Measurements from ENCODE around the gene SRP14.
"Not testable (repeated sequence)": the region's sequence is repeated elsewhere in the genome, so short reads cannot be mapped to it uniquely, and the experiment has no call there.

Gene SRP14

GRCh38 chr15:40050788-40051470, 11.9 kb upstream of the SRP14 start:
- no peak for DNase-seq (ENCODE audit: low read depth, low spot score)

- DNase-seq (ENCODE audit: low read depth, low spot score), result no peak
These were observed 10.0 kb upstream of the SRP14 start for GRCh38 chr15:40048926-40049475.

DNA sequence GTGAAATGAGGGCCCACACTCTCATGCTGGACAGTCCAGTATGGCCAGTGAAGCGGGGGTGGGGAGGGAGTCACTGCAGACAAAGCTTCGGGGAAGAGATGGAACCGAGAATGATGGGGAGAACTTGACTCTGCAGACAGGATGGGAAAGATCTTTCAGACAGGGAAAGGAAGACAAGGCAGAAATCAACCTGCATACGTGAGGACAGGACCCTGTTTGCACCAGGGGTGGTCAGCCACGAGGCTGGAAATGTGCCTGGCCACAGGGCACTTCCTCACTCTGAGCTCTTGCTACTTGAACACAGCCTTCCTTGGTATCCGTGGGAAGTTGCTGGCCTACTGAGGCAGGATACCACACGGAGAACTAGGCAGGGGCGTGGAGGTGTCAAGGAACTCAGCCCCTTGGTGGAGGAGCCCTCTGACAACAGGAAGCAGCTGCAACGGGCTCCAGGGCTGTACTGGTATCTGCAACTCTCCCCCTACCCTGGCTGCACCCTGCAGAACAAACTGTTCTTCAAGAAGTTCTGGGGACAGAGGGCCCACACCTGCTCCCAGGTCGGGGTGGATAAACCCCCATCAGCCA, 9.3 kb upstream of the SRP14 start:
- DNase-seq (ENCODE audit: low read depth, low spot score), result no peak

DNA sequence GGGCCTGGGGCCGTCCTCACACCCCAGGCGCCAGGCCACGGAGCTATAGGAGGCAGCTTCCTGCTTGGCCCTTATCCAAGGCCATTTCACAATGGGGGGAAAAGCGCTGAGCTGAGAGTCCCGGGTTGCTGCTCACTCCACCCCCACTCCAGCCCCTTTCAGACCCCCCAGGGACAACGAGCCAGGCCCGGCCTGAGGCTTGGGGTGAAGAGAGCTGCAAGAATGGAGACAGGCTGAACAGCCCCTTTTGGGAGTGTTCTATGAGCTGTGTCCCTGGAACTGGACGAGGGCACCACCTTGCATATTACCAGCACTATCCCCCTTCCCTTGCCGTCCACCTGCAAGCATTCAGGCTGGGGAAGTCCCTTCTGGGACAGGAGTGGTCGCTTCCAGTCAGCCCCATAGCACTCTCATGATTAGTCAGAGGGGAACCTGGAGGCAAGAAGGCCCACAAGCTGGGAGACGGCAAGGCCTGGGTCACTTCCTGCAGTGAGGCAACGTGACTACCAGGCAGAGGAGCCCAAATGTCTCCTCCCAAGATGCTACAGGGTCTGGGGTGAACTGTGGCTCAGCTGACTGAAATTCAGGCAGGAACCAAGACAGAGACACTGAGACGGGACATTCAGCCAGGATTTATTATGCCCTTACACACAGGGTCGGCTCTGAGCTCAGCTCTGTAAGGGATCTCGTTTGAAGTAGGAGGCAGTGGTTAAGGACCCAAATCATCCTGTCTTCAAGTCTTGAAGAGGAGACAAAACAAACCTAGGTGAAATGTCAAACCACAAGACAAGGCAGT, 8.6 kb upstream of the SRP14 start:
- no peak for DNase-seq (ENCODE audit: low read depth, low spot score)

DNA sequence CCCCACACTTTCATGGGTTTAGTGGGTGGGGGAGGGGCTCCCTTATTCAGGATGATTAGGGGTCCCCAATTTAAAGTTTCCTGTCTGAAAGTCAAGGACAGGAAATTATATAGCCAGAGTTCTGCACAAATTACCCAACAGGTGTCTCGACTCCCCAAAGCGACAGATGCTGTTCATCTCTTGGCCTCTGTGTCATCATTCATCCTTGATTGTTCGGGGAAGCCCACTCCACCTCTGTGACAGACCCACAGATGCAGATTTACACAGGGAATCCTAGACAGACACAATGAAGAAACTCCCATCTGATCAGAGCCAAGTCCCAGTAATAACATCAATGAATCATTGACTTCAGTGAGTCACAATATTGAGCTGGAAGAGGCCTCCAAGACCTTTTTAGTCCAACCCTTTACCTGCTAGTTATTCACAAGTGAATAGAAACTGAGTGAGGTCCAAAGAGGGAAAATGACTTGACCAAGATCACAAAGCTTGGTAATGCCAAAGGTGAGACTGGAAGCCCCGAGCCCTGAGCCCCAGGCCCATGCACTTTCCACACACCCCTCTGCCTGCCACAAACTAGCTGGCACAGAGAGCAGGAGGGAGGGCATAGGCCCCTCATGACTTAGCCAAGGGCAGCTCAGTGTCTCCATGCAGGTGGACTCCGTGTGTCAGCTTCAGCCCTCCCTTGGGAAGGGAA, 7.9 kb upstream of the SRP14 start:
- no peak for DNase-seq (ENCODE audit: low read depth, low spot score)

DNA sequence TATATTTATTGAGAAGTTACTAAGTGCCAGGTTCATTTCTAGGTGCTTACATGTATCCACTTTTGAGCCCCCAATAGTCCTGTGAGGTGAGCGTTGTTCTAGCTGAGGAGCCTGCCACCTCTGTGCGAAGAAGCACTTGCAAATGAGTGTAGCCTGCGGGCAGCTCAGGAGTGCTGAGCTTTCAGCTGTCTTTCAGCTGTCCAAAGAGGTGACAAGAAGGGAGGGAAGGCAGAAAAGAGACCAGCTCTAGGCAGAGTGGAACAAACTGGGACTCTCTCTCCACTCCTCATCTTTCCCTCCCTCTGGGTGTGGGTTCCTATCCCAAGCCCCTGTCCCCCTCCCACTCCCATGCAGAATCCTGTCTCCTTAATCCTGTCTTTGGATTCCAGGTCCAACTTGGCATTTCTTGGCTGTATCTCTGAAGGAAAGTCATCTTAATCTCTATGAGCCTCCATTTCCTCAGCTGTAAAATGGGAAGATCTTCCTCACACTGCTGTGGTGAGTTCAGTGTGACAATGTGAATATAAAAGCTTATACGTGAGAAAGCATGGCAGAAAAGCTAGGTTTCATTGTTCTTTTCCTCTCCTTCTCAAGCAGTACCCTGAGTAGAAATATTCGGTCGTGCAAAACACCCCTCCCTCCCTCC, 6.7 kb upstream of the SRP14 start:
- DNase-seq (ENCODE audit: low read depth, low spot score), result no peak

DNA sequence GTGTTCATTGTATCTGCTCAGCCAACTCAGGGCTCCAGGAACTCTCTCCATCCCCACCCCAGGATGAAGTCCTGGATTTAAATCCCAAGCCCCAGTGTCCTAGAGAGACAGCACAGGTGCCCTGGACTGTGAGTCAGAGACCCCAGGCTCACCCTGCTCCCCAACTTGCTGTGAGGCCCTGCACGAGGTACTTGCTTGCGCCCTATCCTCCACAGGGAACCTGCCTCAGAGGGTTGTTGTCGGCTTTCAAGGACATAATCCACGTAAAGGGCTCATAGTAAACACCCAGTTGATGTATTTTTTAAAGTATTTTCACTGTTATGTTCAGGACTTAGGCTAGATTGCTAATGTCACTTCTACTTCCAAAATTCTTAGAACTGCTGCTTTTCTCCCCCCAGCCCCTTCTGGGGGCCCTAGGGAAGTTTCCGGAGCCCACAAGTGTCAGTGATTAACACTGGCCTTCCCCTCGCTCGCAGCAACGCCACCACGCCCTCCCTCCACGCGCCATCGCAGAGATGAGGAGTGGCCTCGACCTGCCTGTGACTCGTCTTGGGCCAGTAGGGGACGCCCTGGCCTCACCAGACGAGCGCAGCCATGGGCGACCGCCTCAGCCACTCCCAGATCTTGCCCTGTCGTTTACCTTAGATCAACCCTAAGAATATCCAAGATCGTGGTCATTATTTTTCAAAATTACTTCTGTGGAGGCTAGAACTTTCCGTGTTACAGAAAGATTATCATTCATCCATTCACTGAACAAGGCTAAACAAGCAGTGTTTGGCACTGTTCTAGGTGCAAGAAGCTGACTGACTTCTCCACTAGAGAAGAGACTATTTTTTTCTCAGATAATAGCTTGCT, 6.0 kb upstream of the SRP14 start:
- peak; percentile 77 for DNase-seq (ENCODE audit: low read depth, low spot score)

DNA sequence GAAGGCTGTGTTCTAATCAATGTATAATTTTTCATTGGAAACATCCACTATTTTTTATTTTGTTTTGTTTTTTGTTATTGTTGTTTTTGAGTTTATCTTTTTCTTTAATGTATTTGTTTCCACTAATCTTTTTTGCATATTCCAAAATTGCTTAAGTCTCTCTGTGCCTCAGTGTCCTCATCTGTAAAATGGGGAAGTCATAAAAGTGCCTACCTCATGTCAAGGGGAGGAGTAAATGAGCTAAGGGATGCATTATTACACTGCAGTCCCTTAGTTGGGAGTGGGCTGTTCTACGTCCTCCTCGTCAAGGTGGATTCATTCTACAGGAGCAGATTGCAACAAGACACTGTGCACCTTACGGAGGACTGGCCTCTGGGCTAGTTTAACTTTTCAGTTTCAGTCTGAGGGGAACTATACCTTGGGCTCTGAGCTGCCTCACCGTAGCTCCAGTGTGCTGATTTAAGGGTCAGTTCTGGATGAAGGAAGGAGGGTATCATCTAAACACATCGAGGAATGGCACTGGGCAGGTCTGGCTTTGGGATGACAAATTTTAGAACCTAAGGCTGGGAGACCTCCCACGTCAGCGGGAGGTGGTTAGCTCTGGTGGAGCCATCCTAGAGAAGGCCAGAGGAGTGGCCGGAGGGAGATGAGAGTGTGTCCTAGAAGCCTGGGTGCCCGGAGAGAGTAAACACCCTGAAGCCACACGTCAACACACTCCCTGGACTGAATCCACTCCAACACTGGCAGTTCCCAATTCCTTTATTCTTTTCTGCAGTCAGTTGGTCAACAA, 5.1 kb upstream of the SRP14 start:
- no peak for DNase-seq (ENCODE audit: low read depth, low spot score)

- no peak for DNase-seq (ENCODE audit: low read depth, low spot score)
These were observed 3.9 kb upstream of the SRP14 start for GRCh38 chr15:40042791-40043320.

GRCh38 chr15:40040770-40041169, 1.8 kb upstream of the SRP14 start:
- DNase-seq (ENCODE audit: low read depth, low spot score), result no peak

DNA sequence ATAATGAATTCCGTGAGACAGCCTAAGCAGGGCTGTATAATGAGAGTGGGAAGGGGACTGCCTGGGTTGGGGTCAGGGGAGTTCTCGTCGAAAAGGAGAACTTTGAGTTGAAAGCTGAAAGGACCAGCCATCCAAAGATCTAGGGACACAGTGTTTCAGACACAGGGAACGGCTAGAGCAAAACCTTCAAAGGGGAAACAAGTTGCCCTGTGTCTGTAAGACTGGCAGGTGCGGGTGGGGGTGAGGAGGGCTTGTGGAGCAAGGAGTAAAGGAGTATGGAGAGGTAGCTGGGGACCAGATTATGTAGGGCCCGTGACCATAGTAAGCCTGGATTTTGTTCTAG, 1.3 kb upstream of the SRP14 start:
- DNase-seq (ENCODE audit: low read depth, low spot score), result no peak

GRCh38 chr15:40038275-40038637, 725 bp downstream of the SRP14 start:
- DNase-seq (ENCODE audit: low read depth, low spot score), result no peak

DNA sequence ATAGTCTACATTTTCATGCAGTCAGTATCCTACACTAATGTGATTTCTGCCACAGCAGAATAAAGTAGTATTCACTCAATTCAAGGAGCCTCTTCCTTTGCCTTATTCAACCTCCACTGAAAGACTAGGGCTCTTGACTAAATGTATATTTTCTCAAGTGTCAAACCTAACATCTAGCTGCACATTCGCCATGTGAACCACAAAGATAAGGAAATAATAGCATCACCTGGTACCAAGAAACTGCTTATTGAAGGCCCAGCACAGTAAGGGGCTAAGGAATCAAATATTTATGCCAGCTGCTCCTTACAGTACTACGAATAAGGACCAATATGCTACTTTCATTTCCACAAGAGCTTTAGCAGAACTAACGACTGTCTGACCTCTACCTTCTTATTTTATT, 1.3 kb downstream of the SRP14 start:
- DNase-seq (ENCODE audit: low read depth, low spot score), result no peak

DNA sequence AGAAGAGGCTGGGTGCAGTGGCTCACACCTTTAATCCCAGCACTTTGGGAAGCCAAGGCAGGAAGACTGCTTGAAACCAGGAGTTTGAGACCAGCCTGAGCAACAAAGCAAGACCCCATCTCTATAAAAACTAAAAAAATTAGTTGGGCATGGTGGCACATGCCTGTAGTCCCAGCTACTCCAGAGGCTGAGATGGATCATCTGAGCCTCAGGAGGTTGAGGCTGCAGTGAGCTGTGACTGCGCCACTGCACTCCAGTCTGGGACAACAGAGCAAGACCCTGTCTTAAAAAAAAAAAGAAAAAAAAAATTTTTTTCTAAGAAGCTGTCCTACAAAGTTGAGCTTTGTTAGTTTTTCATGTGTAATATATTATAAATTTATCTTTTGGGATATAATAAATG, 3.8 kb downstream of the SRP14 start:
- DNase-seq (ENCODE audit: low read depth, low spot score), result not testable (repeated sequence)

DNA sequence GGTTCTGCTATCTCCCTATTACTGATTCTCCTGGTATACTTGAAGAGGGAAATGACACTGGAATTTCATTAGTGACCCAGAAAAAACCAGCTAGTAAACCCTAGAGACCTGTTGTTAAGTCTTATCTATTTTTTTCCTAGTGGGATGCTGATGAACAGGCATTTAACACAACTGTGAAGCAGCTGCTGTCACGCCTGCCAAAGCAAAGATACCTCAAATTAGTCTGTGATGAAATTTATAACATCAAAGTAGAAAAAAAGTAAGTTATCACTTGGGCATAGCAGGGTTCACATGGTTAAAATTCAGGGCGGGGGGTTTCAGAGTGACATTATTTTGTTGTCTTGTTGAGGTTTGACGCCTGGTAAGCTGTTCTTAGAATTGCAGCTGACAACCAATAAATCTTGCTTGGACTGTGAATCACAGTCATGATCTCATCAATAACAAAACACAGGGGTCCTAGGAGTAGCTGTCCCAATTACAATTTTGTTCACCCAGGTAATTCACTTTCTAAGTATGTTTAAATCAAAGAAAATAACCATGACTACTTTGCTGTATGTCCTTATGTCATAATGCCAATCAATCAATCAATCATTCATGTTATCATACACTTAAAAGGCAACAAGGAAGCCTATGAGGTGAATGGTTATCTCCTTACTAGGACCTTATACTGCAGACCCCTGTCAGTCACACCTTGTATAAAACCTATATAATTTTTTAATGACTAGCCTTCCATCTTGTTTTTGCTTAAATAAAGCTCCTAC, 4.6 kb downstream of the SRP14 start:
- no peak for DNase-seq (ENCODE audit: low read depth, low spot score)

GRCh38 chr15:40032125-40032839, 6.7 kb downstream of the SRP14 start:
- no peak for DNase-seq (ENCODE audit: low read depth, low spot score)

- no peak for DNase-seq (ENCODE audit: low read depth, low spot score)
These were observed 7.7 kb downstream of the SRP14 start for GRCh38 chr15:40031300-40031699.
